OCI-LY1 (cell line): ENCODE data around the gene GLYATL3.

Experiments used
- CTCF ChIP-seq: fragments of 200-600 bp; sonication (generic), shearing (Covaris generic); IDR thresholded peaks from 2 replicates; pipeline ENCODE4 v1.5.1; 2017; ENCODE audit warnings: mild to moderate bottlenecking, antibody characterized with exemption, low read length, moderate library complexity, mixed read lengths
- EZH2 ChIP-seq: fragments of 200-600 bp; sonication (generic), shearing (Covaris generic); IDR thresholded peaks from 2 replicates; pipeline ENCODE4 v1.8.0; 2017; ENCODE audit warnings: borderline replicate concordance, mixed run types, mild to moderate bottlenecking, antibody characterized with exemption, low read length, moderate library complexity, mixed read lengths

GRCh38 chr6:49528571-49528970 lies 28.8 kb downstream of the GLYATL3 start:
- TF ChIP-seq CTCF (no peak), EZH2 (no peak)
